CD4-positive, alpha-beta T cell treated with Interleukin-15 for 1 hour (primary cell): ENCODE results near the gene SBK3.
"Not testable (repeated sequence)": the region's sequence is repeated elsewhere in the genome, so short reads cannot be mapped to it uniquely, and the experiment has no call there.

ENCODE experiments used
- DNase-seq: peaks from one replicate; pipeline ENCODE4 v3.0.0-alpha.2; 2020

Gene SBK3

DNA sequence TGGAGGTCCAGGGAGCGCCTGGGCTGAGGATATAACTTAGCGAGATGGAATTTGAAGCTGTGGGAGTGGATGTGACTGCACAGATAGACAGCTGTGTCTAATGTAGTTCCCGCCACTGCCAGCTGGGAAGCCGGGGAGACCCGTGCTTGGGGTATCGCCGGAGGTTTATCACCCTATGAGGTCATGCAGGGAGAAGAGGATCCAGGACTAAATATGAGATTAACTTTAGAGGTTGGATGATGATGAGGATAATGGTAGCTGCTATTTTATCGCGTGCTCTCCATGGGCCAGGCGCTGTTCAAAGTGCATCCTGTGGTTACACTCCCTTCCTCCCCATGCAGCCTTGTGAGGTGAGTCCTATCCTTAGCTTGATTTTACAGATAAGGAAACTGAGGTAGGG, 37.2 kb downstream of the SBK3 start:
- DNase-seq: no peak

DNA sequence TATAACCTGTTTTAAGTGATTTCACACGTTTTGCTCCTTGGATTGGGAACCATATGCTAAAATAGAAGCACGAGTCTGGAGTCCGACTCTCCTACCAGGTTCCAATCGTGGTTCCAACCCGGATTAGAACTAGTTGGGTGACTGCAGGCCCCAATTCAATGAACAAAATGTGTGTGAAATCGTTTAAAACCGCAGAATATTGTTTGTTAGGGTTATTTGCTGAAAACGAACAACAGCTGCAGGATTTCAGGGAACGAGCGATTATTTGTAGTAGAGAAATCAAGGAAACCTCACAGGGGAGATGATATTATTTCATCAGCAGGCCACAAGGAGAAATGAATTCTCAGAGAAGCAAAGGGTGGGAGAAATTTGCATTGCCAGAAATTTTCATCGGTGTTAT, 40.4 kb downstream of the SBK3 start:
- no peak for DNase-seq

DNA sequence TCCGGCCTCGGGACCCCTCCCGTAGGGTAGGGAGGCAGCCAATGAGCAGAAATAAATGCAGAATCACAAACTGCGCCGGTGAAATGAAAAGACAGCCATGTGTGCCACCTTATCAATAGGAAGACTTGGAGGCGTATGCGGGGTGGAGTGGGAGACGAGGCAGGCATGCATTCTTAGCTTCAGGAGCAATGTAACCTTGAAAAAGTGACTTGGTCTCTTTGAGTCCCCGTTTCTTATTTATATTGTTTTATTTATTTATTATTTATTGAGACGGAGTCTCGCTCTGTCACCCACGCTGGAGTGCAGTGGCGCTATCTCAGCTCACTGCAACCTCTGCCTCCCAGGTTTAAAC, 41.1 kb downstream of the SBK3 start:
- no peak for DNase-seq

DNA sequence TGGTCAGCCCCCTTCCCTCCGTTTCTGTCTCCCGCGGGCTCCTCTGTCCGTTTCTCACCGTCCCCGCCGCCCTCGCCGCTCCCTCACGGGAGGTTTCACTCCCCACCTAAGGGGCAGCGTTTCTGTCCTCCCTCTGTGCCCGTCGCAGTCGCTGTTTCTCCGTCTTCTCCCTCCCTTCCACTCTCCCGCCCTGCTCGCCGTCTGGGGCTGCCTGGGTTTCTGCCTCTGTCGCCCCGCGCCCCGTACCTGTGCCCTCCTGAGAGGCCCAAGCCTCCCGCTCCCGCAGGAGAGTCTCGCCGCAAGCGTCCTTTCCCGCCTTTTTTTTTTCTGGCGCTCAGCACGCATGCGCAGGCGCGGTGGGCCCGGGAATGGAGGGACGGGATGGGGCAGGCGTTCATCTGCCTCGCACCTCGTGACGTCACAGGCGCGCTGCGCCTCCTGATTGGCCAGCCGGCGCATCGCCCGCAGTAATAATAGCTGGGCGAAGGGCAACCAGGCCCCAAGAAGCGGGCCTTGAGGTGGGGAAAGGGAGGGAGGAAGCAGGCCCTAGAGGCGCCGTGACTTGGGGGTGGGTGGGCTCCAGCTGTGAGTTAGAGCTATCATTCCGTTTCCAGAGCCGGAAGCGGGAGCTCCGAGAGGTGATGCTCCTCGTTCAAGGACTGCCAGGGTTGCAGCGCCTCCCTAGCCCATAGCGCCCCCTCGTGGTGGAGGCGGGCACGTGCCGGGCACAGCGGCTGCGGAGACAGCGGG, 41.7 kb downstream of the SBK3 start:
- DNase-seq: peak; percentile 93

DNA sequence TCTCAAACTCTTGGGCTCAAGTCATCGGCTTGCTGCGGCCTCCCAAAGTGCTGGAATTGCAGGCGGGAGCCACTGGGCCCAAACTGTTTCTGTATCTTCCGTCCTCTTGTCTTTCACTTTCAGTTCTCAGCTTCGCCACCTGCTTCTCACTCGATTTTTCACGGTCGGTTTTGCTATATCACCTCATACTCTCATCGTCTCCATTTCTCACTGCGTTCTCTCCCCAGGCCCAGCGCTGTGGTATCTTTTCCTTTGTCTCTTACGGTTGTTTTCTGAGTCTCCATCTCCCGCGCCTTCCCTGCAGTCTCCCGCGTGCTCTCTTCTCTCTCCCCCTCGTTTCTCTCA, 42.2 kb downstream of the SBK3 start:
- no peak for DNase-seq

DNA sequence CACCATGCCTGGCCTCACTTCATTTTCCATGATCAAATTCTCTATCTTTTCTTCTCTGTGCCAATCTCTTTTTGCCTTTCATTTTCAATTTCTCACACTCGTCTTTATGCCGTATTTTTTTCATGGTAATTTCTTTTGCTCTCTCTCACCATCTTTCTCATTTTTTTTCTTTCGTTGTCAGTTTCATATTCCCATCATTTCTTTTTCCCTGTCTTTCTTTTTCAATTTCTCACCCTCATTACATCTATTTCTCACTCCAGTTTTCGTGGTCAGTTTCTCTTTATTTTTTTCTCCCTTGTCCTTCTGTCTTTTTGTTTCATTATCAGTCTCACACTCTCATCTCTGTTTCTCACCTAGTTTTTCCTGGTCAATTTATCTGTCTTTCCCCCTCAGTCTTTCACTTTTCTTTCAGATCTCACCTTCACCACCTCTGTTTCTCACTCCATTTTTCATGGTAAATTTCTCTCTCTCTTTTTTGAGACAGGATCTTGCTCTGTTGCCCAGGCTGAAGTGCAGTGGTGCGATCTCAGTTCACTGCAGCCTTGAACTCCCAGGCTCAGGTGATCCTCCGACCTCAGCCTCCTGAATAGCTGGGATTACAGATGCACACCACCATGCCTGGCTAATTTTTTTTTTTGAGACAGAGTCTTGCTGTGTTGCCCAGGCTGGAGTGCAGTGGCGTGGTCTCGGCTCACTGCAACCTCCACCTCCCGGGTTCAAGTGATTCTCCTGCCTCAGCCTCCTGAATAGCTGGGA, 43.0 kb downstream of the SBK3 start:
- DNase-seq: no peak

DNA sequence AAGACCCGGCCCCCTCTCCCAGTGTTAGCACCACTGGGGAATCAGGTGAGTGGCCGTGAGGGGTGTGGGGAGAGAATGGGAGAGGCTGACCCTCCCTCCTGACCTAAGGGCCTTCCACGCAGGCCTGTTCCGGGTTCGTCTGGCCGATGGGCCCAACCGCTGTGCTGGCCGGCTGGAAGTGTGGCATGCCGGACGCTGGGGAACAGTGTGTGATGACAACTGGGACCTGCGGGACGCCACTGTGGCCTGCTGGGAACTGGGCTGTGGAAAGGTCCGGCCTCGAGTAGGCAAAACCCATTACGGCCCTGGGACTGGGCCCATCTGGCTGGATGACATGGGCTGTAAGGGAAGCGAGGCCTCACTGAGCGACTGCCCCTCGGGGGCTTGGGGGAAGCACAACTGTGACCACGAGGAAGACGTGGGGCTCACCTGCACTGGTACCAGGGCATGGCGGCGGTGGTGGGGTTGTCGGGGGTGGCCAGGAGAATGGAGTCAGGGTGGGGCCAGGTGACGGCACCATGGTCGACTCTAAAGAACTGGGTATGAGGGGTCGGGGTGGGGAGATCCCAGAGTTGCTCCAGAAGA, 44.9 kb downstream of the SBK3 start:
- no peak for DNase-seq

DNA sequence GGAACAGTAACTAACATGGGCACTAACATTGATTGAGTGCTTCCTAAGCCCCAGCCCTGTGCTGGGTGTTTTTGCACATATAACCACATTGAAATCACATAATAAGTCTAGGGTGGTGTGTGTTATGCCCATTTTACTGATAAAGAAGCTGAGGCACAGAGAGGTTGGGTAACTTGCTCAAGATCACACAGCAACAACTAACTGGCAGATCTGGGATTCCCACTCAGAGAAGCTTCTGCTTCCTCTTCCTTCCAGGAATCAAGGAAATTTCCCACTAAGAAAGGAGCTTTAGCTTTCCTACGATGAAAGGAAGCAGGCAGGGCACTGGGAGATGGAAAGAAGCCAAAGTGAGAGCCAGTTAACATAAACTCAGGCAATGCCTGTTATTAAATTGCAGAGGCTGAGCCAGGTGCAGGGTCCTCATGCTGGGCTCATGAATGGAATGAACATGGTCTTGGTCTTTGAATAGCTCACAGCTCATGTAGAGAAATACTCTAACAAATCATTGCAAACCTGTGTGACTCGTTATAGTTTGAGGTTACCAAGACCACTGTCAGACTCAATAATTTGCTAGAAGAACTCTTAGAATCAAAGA, 47.0 kb downstream of the SBK3 start:
- DNase-seq: no peak

DNA sequence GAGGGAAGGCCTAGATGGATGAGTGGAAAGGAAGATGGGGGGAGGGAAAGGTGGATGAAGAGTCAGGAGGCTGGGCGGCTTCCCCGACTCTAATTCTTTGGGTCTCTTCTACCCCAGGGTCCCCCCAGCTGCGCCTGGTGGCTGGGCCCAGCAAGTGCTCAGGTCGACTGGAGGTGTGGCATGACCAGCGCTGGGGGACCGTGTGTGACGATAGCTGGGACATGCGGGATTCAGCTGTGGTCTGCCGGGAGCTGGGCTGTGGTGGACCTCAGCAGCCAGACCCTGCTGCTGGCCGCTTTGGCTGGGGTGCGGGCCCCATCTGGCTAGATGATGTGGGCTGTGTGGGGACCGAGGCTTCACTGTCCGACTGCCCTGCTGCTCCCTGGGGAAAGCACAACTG, 47.6 kb downstream of the SBK3 start:
- no peak for DNase-seq

DNA sequence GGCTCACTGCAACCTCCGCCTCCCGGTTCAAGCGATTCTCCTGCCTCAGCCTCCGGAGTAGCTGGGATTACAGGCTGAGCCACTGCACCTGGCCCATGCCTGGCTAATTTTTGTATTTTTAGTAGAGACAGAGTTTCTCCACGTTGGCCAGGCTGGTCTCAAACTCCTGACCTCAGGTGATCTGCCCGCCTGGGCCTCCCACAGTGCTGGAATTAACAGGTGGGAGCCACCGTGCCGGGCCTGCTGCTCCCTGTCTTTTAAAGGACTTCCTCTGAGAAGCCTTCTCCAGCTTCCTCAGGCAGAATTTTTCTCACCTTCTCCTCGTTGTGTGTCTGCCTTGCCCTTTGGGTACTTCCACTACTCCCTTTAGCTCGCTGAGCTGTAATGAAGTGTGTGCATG, 48.5 kb downstream of the SBK3 start:
- DNase-seq: not testable (repeated sequence)

DNA sequence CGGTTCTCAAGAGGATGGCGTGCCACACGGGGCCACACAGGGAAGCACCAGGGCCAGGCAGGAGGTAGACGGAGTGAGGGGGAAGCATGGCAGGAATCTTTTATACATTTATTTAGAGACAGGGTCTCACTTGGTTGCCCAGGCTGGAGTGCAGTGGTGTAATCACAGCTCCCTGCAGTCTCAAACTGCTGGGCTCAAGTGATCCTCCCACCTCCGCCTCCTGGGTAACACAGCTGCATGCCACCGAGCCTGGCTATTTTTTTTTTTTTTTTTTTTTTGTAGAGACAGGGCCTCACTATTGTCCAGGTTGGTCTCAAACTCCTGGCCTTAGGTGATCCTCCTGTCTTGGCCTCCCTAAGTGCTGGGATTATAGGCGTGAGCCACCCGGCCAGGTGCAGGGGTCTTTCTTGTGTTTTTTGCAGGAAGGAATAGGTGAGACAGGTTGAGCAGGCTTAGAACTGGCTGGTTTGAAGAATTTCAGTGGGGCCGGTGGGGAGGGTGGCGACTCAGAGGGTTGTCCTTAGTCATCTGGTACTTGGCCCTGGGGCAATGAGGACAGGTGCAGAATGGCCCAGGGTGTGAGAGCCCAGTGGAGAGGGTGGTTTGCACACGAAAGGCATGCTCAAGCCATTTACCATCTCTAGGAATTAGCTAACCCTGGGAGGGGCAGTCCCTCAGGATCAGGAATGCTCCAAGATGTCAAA, 49.5 kb downstream of the SBK3 start:
- DNase-seq: no peak

DNA sequence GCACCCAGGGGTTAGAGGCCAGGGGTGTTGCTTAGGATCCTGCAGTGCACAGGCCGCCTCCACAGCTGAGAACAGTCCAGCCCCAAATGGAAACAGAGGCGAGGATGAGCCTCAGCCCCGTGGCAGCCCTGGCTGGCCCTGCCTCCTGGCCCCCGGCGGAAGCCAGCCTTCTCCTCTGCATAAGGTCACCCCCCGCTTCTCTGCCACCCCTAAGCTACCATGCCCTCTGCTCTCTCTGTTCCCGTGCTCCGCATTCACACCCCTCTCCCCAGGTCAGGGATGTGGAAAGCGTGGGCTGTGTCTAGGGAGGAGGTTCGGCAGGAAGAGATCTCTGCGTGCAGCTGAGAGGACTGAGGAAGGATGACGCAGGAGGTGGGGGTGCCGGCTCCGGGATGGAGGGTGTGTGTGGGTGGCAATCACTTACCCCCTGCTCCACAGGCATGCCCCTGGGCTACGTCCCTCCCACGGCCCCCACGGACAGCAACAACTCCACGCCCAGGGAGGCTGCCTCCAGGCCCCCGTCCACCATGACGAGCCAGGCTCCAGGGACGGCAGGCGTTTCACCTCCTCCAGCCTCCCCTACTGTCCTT, 51.1 kb downstream of the SBK3 start:
- DNase-seq: no peak

DNA sequence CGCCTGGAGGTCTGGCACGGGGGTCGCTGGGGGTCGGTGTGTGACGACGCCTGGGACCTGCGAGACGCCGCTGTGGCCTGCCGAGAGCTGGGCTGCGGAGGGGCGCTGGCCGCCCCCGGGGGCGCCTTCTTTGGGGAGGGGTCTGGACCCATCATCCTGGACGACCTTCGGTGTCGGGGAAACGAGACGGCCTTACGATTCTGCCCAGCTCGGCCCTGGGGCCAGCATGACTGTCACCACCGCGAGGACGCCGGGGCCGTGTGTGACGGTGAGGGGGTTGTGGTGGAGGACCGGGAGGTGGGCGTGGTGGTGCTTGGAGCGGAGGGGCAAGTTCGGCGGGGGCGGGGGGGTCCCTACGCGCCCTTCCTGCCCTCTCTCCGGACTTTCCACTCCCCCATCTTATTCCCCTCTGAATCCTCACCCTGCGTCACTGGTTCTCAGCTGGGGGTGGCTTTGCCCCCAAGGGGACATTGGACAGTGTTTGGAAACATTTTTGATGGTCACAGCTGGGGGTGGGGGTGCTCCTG, 51.6 kb downstream of the SBK3 start:
- no peak for DNase-seq

DNA sequence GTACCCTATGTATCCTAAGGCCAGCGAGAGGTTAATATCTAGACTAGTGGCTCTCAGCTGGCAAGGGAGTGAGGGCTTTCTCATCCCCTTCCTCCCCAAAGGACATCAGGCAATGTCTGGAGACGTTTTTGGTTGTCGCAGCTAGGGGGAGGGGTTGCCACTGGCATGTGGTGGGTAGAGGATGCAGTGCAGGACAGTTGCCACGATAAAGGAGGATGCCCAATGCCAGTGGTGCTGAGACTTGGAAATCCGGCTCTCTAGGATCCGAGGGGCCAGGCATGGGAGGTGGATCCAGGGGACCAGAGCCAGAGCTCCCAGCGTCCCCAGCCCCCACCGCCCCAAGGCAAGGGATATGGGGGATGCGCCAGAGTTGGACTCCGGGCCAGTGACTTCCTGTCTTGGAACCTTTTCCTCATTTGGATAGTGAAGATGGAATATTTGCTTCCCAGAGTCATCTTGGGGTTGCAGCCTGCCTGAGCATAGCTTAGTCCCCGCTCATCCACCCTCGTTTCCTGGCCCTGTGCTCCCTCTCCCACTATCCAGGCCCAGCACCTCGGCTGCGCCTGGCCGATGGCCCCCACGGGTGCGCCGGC, 52.2 kb downstream of the SBK3 start:
- no peak for DNase-seq

DNA sequence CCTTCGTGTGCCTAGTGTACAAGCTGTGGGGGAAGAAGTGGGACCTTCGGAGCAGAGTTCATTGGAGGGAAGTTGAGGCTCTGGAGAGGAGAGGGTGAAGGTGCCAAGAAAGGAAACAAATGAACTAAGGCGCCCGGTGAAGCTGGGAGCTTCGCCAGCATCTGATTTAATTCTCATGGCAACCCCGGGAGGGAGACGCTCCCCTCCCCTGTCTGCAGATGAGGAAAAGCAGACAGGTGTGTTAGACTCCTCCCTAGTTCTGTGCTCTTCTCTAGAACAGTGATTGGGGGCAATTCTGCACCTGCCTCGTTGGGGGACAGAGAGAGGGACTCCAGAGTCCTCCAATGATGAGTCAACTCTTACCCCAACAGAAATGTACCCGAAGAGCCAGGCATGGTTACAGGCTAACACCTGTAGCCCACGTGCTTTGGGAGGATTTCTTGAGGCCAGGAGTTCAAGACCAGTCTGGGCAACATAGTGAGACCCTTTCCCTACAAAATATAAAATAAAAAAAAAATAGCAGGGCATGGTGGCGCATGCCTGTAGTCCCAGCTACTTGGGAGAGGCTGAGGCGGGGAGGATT, 52.9 kb downstream of the SBK3 start:
- no peak for DNase-seq

DNA sequence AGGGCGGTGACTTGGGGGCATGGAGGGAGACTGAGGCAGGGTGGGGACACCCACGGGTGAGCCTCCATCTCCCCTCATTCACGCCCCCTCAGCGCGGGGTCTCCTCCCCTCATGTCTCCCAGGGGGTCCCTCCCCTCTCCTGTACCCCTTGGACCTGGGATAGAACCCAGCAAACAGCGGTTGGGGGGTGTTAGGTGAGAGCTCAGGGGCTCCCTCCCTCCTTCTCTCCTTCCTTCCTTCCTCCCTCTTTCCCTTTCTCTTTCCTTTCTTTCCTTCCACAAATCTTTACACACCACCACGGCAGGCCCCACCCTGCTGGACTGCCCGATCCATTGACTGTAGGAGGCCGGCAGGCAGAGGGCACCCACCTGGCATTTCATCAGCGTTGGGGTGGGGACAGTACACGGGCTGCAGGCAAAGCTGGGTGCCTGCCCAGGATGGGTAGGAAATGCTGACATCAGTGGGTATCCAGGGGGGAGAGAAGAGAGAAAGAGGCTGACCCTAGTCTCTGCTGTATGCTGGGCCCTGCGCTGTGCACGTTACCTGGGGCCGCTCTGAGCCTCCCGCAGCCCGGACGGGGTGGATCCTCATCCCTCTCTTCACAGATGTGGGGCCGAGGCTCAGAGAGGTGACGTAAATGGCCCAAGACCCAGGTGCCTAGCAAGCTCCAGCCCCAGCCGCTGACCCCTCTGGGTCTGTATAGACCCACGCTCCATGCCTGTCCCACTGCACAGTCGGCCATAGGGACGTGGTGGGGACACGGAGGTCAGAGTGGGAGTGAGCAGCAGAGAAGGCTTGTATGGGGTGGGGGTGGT, 53.6 kb downstream of the SBK3 start:
- DNase-seq: no peak
